Measurements from ENCODE around the gene UTP14A.

GRCh38 chrX:129900054-129900453, 5.9 kb upstream of the UTP14A start:
- no peak for TF ChIP-seq EZH2 (IDR thresholded peaks at IDR 0.05; ENCODE audit: insufficient read depth, poor library complexity, severe bottlenecking)
- TF ChIP-seq EZH2phosphoT487 (IDR thresholded peaks at IDR 0.05; ENCODE audit: insufficient read depth, low read depth), result no peak

Data from GM23248 (cell line).